Keratinocyte (primary cell): ENCODE measurements around the gene PSD2. TPM values are rescaled to one million over a fixed set of nuclear protein-coding genes. Genes with fewer than 3 reads are reported as not detected.

Experiments
- DNase-seq: peaks from one replicate; pipeline ENCODE4 v3.0.0-alpha.2; 2011; ENCODE audit warnings: low read depth, missing footprints, low spot score
- FAIRE-seq: peaks from 2 replicates; lab custom pipeline; 2011; peaks lifted over from hg19 to GRCh38; lab: Jason Lieb, UNC
- H2AFZ ChIP-seq: 2 replicates; pipeline ENCODE4 v1.6.0; 2012; ENCODE audit warnings: low read length, control low read depth, inconsistent platforms; ENCODE audit not compliant: control insufficient read depth
- H3K27ac ChIP-seq: 2 replicates; pipeline ENCODE4 v1.5.1; 2011; ENCODE audit warnings: low read length; ENCODE audit not compliant: control insufficient read depth, insufficient read depth
- H3K27me3 ChIP-seq: 3 replicates; pipeline ENCODE4 v1.6.0; 2011; ENCODE audit warnings: low read length; ENCODE audit not compliant: control insufficient read depth, insufficient read depth; ENCODE audit errors: extremely low read depth
- H3K36me3 ChIP-seq, 2 experiments: 2 replicates in 1 of 2; 3 replicates in 1 of 2; pipeline ENCODE4 v1.5.1; 2011; ENCODE audit warnings: low read length in 2 of 2, mild to moderate bottlenecking in 1 of 2; ENCODE audit not compliant: control insufficient read depth in 2 of 2, insufficient read depth in 2 of 2; ENCODE audit errors: extremely low read depth in 1 of 2
- H3K4me1 ChIP-seq: 3 replicates; pipeline ENCODE4 v1.5.1; 2011; ENCODE audit warnings: low read length; ENCODE audit not compliant: control insufficient read depth, insufficient read depth; ENCODE audit errors: extremely low read depth
- H3K4me2 ChIP-seq: 3 replicates; pipeline ENCODE4 v1.6.0; 2011; ENCODE audit warnings: low read depth, low read length; ENCODE audit not compliant: control insufficient read depth, insufficient read depth; ENCODE audit errors: extremely low read depth
- H3K4me3 ChIP-seq, 3 experiments: fragments of 200-600 bp in 1 of 3; sonication (generic) in 1 of 3; 2 replicates in 2 of 3; 3 replicates in 1 of 3; pipeline ENCODE4 v1.5.1; 2011 to 2016; ENCODE audit warnings: low read length in 3 of 3, mild to moderate bottlenecking in 3 of 3, control low read depth in 2 of 3, inconsistent platforms in 1 of 3, low read depth in 1 of 3, mixed read lengths in 1 of 3, mixed run types in 1 of 3, moderate library complexity in 1 of 3; ENCODE audit not compliant: control insufficient read depth in 2 of 3, insufficient read depth in 2 of 3; ENCODE audit errors: extremely low read depth in 1 of 3
- H3K79me2 ChIP-seq: 2 replicates; pipeline ENCODE4 v1.6.0; 2012; ENCODE audit warnings: low read length; ENCODE audit not compliant: control insufficient read depth, insufficient read depth
- H3K9ac ChIP-seq: 3 replicates; pipeline ENCODE4 v1.6.0; 2011; ENCODE audit warnings: low read length; ENCODE audit not compliant: control insufficient read depth, insufficient read depth; ENCODE audit errors: extremely low read depth
- H3K9me1 ChIP-seq: 3 replicates; pipeline ENCODE4 v1.6.0; 2011; ENCODE audit warnings: low read length; ENCODE audit not compliant: control insufficient read depth, insufficient read depth; ENCODE audit errors: extremely low read depth
- H3K9me3 ChIP-seq: 2 replicates; pipeline ENCODE4 v1.5.1; 2012; ENCODE audit warnings: low read depth, low read length; ENCODE audit not compliant: control insufficient read depth
- H4K20me1 ChIP-seq: 3 replicates; pipeline ENCODE4 v1.6.0; 2011; ENCODE audit warnings: low read length; ENCODE audit not compliant: control insufficient read depth, insufficient read depth; ENCODE audit errors: extremely low read depth
- EZH2 ChIP-seq: IDR thresholded peaks from one replicate; pipeline ENCODE4 v1.6.1; 2012; ENCODE audit warnings: inconsistent platforms, mild to moderate bottlenecking, low read length, moderate library complexity
- dilution Hi-C: fragments of 300-500 bp; cut with MboI; formaldehyde crosslinking; loops from one replicate; pipeline ENCODE4 v1.7.0; 2020; ENCODE audit warnings: low sequenced_read_pairs; ENCODE audit not compliant: extremely low pct_ligation_motif_present
- polyA plus RNA-seq, 5 experiments: library from polyadenylated mRNA; depleted of rRNA in 3 of 5; stranded (reverse) in 3 of 5; stranded (forward) in 1 of 5; unstranded in 1 of 5; fragments of >200 nt; gene quantifications; 1 replicate in 1 of 5; 2 replicates in 3 of 5; 3 replicates in 1 of 5; pipeline versions ENCODE4 v1.2.1 to v1.2.3, GENCODE V29; 2011 to 2012; ENCODE audit warnings: missing spikeins in 2 of 5, low read depth in 1 of 5, low replicate concordance in 1 of 5
- TF ChIP-seq, protein P1 (sequence below), 3 experiments: IDR thresholded peaks in 1 of 3; conservative IDR thresholded peaks in 1 of 3; optimal IDR thresholded peaks in 1 of 3; 2 replicates in 2 of 3; 3 replicates in 1 of 3; pipeline versions ENCODE3 to v1.5.1; 2011; ENCODE audit warnings: low read length in 3 of 3, mild to moderate bottlenecking in 3 of 3, moderate library complexity in 2 of 3, control low read depth in 1 of 3, inconsistent platforms in 1 of 3; ENCODE audit not compliant: insufficient read depth in 2 of 3; ENCODE audit errors: extremely low read depth in 1 of 3

Gene PSD2
- polyA plus RNA-seq, 1 donor (not counting 4 experiments of a cell fraction or from before 2014, with no cell fraction given), result not detected

DNA sequence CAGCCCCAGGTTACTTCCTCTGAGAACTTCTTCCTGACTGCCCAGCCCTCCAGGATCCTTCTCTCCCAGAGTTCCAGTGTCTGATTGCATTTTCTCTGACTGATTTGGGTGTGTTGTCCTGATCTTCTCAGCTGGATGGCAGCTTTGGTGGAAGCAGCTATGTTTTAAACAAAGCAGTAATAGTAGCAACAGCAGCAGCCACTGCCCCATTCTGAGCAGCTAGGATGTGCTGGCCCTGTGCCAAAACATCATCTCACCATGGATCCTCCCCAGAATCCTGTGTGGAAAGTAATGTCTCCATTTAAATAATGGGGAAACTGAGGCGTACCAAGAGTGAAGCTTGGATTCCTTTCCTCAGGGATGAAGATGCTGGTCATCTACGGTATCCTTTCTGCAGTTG is 46.4 kb upstream of the PSD2 start:
- Histone ChIP-seq H3K4me3 (no peak overlapping the region), H3K9me1 (no peaks in the 10 kb centered on the region), H3K9ac (no peak overlapping the region), H2AFZ (no peak overlapping the region), H3K4me2 (no peak overlapping the region), H3K36me3 (no peaks in the 10 kb centered on the region), H3K79me2 (no peaks in the 10 kb centered on the region), H3K27me3 (peaks cover 67% of the 10 kb centered on the region), H4K20me1 (no peaks in the 10 kb centered on the region), H3K27ac (no peak overlapping the region), H3K9me3 (no peaks in the 10 kb centered on the region), H3K4me1 (peaks cover 22% of the 10 kb centered on the region)
- DNase-seq (no peak), FAIRE-seq (no peak)
- TF ChIP-seq, protein P1, sequence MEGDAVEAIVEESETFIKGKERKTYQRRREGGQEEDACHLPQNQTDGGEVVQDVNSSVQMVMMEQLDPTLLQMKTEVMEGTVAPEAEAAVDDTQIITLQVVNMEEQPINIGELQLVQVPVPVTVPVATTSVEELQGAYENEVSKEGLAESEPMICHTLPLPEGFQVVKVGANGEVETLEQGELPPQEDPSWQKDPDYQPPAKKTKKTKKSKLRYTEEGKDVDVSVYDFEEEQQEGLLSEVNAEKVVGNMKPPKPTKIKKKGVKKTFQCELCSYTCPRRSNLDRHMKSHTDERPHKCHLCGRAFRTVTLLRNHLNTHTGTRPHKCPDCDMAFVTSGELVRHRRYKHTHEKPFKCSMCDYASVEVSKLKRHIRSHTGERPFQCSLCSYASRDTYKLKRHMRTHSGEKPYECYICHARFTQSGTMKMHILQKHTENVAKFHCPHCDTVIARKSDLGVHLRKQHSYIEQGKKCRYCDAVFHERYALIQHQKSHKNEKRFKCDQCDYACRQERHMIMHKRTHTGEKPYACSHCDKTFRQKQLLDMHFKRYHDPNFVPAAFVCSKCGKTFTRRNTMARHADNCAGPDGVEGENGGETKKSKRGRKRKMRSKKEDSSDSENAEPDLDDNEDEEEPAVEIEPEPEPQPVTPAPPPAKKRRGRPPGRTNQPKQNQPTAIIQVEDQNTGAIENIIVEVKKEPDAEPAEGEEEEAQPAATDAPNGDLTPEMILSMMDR (optimal IDR thresholded peaks at IDR 0.05 in 1 of 3, IDR thresholded peaks at IDR 0.05 in 1 of 3, conservative IDR thresholded peaks at IDR 0.05 in 1 of 3; ENCODE audit: extremely low read depth in 1 of 3, insufficient read depth in 2 of 3, low read length in 3 of 3), result no peak
- TF ChIP-seq EZH2, result no peak
- dilution Hi-C loops, result no loop called here

DNA sequence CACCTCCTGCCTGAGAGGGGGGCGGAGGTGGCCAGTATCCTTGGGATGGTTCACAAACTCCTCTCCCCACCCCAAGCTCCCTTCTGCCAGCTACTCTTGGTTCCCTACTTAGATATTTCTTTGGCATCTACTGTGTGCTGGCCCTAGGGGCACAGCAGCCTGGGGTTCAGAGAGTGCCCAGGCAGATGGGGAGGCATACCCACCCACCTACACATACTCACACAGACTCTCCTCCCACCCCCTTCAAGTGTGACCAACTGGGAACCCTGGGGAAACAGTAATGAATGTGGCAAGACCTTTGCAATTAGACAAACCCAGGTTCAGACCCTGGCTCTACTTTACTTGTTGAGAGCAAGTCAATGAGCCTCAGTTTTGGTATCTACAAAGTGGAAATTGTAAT is 44.4 kb upstream of the PSD2 start:
- DNase-seq (no peak), FAIRE-seq (no peak)
- dilution Hi-C loops, result no loop called here
- no peak overlapping the region for H3K4me3 ChIP-seq
- H3K79me2 ChIP-seq, result no peaks in the 10 kb centered on the region
- peaks cover 18% of the 10 kb centered on the region for H3K4me1 ChIP-seq
- no peaks in the 10 kb centered on the region for H4K20me1 ChIP-seq
- H2AFZ ChIP-seq, result no peak overlapping the region
- no peak for TF ChIP-seq EZH2
- TF ChIP-seq, protein P1 (optimal IDR thresholded peaks at IDR 0.05 in 1 of 3, IDR thresholded peaks at IDR 0.05 in 1 of 3, conservative IDR thresholded peaks at IDR 0.05 in 1 of 3; ENCODE audit: extremely low read depth in 1 of 3, insufficient read depth in 2 of 3, low read length in 3 of 3), result no peak
- H3K9me1 ChIP-seq, result no peaks in the 10 kb centered on the region
- H3K36me3 ChIP-seq, result no peaks in the 10 kb centered on the region
- H3K27ac ChIP-seq, result no peak overlapping the region
- no peak overlapping the region for H3K9ac ChIP-seq
- H3K4me2 ChIP-seq, result no peak overlapping the region
- no peaks in the 10 kb centered on the region for H3K9me3 ChIP-seq
- H3K27me3 ChIP-seq, result peaks cover 67% of the 10 kb centered on the region
